Stimulated activated CD4-positive, alpha-beta T cell treated with anti-CD3 and anti-CD28 coated beads, Interleukin-1b, Interleukin-23, amount 100 ng/mL, for 1 hour (primary cell): ENCODE measurements around the gene CREB5.
"Not testable (repeated sequence)": the region's sequence is repeated elsewhere in the genome, so short reads cannot be mapped to it uniquely, and the experiment has no call there.

Experiments used
- DNase-seq, 2 donors: peaks; one replicate each; pipeline ENCODE4 v3.0.0-alpha.2; 2020; ENCODE audit warnings: low read depth in 2 of 2

Gene CREB5

GRCh38 chr7:28608237-28608656, 195.9 kb downstream of the CREB5 start:
- DNase-seq = no peak

DNA sequence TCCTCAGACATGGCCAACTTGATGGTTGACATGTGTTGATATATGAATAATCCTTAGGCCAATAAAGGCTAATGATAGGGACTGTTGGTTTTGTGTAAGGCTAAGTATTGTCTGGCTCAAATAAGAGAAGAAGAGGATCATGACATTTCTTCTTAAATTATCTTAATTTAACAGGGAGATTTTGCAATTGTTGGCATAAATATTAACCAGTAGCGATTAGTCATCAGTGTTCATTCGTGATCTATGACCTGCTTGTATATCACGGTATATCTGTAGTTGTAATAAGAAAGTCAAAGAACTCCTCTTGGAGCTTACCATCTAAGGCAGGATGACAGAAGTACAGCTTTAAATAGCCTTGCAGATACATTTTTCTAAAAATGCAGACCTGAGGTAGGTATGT, 196.4 kb downstream of the CREB5 start:
- no peak for DNase-seq

GRCh38 chr7:28609608-28610007, 197.3 kb downstream of the CREB5 start:
- DNase-seq = no peak

DNA sequence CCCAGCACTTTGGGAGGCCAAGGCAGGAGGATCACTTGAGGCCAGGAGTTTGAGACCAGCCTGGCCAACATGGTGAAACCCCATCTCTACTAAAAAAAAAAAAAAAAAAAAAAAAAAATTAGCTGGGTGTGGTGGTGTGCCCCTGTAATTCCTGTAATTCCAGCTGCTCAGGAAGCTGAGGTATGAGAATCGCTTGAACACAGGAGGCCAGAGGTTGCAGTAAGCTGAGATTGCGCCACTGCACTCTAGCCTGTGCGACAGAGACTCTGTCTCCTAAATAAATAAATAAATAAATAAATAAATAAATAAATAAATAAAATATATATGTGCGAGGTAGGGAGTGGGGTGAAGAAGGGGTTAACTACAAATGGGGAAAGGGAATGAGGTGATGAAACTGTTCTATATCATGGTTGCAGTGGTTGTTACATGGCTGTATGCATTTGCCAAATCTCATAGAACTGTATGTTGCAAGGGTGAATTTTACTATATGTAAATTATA, 199.1 kb downstream of the CREB5 start:
- DNase-seq = not testable (repeated sequence)

DNA sequence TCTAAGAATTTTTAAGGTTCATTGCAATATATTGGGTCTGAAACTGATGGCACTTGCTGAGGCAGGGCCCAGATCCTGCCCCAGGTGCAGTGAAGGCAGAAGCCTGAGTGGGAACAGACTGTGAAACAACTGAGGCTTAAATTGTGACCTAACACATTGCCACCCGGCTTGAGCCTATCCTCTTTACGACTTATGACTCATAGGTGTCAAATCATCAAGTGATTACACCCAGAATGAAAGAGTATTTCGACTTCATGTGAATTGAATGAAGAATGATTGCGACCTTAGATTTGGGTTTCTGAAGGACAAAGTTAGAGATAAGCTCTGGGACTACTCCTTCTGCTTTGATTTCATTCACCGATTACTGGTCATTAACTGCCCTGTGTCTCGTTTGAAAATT, 200.9 kb downstream of the CREB5 start:
- no peak for DNase-seq

DNA sequence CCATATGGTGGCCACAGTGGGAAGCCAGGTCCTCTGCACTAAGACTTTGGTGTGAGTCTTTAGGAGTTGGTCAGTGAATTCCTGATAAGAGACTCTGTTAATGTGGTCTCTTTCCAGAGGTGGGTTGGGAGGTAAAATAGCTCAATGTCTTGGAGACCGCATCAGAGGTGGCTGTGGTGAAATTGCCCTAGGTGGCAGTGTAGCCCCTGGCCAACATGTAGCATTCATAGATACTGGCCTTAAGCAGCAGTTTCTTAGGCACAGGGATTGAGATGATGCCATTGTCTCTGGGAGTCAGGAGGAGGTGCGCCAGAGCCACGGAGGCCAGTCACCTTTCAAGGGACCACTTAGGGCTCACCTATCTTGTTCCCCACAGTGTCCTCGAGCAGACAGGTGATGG, 202.8 kb downstream of the CREB5 start:
- DNase-seq = no peak

GRCh38 chr7:28617308-28617880, 205.1 kb downstream of the CREB5 start:
- no peak for DNase-seq

DNA sequence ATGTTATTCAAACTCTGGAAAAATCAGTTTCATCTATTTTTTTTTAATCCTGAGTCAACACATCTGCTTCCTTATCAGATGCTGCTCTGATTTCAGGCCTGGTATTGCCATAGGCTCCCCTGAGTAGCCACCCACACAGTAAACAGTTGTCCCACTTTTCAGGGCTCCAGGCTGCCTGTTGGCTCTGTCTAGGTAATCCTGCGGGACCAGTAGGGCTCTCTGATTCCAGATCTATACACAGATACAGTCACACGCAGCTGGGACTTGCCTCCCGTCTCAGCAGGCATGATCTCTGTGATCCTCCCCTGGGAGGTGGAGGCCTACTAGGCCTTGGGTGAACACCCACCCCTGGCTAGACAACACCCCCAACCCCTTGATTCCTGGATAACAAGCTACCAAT, 206.1 kb downstream of the CREB5 start:
- DNase-seq = no peak

DNA sequence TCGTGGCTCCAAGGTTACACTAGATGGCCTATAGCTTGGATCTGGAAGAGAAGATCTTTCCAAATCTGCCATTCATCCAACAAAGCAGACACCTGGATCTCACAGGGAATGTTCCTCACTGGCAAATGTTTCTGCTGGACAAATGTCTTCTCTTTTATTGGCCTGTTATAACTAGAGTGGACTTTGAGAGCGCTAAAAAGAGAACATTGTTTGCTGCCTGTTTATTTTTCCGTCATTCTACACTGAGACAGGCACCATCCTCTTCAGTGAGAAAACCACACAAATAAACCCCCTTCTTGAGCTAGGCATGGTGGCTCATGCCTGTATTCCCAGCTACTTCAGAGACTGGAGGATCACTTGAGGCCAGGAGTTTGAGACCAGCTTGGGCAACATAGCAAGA, 206.9 kb downstream of the CREB5 start:
- DNase-seq = no peak

DNA sequence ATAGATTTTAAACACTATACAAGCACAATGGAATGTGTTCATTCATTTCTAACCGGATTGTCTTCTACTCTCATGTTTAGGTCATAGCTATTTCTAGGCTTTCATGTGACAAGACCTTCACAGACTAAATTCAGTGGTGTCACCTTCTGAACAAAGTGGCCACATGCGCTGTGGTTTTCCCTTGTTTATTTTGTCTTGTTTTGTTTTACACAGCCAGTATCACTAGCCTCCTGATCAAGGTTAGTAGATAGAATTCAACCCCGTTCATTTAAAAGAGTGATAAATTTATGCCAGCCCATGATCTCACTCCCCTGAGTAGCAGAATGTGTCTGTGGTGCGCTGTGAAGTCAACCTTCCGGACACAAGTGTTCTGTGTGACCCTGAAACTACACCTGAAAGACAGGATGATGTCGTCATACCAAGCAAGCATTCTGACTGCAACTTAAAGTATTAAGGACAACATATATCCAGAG, 209.1 kb downstream of the CREB5 start:
- DNase-seq = no peak

DNA sequence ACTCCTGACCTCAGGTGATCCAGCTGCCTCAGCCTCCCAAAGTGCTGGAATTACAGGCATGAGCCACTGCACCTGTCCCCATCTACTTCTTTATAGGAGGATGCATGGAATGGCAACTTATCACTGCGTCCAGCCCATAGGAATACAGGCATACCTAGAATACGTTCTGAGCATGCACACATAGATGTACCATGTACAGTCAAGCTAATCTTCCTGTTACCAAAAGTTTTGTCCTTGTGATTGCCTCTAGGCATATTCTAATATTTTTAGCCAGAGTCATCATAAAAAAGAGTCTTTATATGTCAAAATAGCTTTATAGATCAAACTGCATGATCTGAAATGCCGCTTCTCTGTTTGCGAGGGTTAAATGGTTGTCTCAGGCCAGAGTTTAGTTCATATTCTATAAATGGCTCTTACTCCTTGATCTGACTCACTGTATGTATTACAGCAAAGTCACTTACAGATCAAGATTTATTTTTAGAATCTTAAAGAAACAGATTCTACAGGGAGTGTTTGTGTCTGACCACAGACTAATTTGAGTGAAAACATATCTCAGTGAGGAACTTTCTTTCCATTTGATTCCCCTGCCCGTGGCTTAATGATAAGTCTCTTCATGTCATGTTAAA, 210.9 kb downstream of the CREB5 start:
- no peak for DNase-seq

- no peak for DNase-seq
These were observed 211.5 kb downstream of the CREB5 start for GRCh38 chr7:28623863-28624262.

DNA sequence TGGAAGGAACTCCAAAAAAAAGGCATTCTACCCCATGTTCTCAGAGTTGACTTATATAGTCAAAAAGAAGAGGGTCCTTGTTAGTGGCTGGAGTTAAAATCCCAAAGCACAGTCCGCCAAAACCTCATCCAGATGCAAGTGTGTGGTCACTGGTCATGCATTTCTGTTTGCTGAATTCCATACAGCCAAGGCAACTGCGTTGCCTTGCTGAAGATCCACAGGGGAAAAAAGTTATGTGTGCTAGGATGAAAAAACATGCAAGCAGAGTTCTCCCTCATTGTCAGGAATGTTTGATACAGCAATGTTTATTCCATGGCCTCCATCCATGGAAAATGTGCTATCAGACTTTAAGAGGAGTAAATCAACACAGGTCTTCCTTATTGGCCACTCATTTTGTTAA, 213.1 kb downstream of the CREB5 start:
- no peak for DNase-seq

- DNase-seq = no peak
These were observed 213.9 kb downstream of the CREB5 start for GRCh38 chr7:28626221-28626620.

- no peak for DNase-seq
These were observed 214.4 kb downstream of the CREB5 start for GRCh38 chr7:28626624-28627262.

DNA sequence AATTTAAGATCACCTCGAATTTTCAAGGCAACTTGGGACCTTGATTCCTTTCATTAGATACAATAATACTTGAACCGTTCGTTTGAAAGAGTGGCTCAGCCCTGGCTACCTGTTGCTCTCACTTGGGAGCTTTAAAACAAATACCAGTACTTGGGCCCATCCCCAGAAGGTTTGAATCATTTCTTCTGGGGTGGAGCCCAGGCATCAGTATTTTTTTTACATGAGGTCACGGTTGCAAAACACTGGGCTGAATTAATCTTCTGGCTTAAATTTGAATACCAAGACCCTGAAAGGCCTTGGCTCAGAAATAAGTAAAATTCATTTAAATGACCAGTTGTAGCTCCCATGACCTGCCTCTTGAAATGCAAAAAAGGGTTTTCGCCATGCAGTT, 214.9 kb downstream of the CREB5 start:
- DNase-seq = no peak

DNA sequence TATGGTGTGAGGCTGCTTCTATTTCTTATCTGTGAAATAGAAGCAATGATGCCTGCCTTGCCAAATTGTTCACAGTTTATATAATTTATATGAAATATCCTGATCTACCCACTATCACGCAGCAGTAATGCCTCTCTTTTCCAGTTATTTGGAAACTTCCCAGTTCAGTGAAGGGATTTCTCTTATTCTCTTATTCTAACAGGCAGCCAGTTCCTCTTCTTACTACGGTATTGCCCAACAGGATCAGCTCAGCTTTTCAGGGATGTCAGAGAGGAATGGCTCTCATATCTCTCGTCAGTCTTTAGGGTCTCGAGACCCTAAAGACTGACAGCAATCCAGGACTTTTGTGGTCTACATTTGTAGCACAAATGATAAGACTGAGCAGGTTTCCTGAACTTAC, 215.6 kb downstream of the CREB5 start:
- DNase-seq = no peak

DNA sequence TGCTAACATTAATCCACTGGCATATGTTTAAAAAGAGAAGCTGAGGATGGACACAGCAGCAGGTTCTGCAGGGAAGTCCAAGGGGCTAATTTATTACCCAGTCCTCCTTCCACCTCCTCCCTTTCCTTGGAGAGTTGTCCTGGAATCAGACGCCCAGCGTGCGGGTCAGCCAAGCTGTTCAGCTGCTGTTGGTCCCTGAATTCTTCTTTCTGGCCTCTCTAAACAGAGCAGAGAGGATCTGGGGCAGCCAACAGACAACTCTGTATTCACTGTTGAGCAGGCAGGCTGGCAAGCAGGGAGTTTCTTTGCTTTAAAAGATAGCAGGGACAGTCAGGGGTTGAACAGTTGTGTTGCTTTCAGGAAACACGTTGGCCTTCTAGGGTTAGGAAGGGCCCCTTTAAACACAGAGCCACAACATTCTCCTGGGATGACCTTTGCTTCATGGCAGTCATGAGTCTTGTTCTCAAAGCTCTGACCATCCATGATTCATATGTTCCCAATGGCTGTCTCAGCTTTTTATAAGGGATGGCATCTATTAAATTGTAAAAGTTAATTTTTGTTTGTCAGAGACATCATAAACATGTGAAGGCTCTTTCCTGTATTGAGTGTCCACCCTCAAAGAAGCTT, 217.0 kb downstream of the CREB5 start:
- DNase-seq = no peak

DNA sequence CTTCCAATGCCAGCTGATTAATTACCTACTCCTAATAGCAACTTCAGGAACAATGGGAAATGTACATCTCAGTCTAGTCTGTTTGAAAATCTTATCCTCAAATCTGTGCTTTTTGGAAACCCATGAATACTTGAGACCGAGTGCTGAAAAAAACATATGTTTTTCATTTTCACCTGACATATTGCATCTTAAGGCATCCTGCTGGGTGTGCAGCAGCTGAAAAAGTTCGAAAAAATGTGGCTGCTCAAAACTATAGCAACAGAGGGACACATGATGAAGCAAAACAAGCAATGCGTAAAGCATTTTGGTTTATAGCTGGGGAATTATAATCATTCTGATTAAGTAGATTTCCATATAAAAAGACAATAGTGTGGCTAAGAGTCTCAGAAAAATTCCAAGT, 218.0 kb downstream of the CREB5 start:
- DNase-seq = no peak

DNA sequence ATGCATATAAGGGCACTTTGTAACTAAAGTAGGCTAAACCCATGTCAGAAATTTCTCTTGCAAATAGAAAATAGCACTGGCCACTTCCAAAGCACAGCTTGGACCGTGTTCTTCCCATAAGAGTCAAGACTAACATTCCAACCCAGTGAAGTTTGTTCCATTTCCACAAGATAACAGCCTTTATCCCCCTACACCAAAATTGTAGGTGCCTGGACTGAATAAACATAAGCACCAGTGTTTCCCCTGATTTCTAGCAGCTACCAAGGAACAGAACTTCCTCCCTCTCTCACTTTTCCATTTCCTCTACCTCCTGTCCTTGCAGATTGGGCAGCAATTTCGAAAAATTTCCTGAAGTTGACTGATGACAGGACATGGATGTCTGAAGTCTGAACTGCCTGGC, 219.7 kb downstream of the CREB5 start:
- no peak for DNase-seq

- DNase-seq = no peak
These were observed 226.6 kb downstream of the CREB5 start for GRCh38 chr7:28638914-28639313.

DNA sequence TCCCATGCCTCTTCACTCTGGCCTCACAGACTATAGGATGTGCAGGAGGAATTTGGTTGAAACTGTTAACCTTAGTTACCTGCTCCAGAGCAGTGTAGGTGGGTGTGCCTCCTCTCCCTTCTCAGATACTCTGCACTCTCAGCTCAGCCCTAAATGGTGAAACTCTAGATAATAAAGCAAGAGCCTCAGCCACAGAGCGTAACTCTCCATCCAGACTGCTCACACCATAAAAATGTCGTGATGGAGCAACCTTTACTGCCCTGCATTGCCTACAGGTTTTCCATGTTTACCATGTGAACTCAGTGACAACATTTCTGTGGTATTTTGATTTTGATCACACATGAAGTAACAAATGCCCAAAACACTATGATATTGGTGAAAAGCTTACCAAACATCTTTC, 227.7 kb downstream of the CREB5 start:
- no peak for DNase-seq
